22Rv1 (cell line): ENCODE data around the gene BAX.

Source experiments
- ZFX ChIP-seq: fragments of 450-650 bp; IDR thresholded peaks from 2 replicates; pipeline ENCODE4 v1.6.1; 2017; ENCODE audit warnings: antibody characterized with exemption, borderline replicate concordance
- TF ChIP-seq, protein P1 (sequence below): fragments of 450-650 bp; IDR thresholded peaks from 2 replicates; pipeline ENCODE4 v1.5.1; 2017; ENCODE audit warnings: mild to moderate bottlenecking

- TF ChIP-seq, protein P1, sequence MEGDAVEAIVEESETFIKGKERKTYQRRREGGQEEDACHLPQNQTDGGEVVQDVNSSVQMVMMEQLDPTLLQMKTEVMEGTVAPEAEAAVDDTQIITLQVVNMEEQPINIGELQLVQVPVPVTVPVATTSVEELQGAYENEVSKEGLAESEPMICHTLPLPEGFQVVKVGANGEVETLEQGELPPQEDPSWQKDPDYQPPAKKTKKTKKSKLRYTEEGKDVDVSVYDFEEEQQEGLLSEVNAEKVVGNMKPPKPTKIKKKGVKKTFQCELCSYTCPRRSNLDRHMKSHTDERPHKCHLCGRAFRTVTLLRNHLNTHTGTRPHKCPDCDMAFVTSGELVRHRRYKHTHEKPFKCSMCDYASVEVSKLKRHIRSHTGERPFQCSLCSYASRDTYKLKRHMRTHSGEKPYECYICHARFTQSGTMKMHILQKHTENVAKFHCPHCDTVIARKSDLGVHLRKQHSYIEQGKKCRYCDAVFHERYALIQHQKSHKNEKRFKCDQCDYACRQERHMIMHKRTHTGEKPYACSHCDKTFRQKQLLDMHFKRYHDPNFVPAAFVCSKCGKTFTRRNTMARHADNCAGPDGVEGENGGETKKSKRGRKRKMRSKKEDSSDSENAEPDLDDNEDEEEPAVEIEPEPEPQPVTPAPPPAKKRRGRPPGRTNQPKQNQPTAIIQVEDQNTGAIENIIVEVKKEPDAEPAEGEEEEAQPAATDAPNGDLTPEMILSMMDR: no peak
- no peak for TF ChIP-seq ZFX
These were observed 33.6 kb downstream of the BAX start for GRCh38 chr19:48988286-48988685.
